HCT116 (cell line): ENCODE measurements around the gene HEG1. TPM values are rescaled to one million over a fixed set of nuclear protein-coding genes. Genes with fewer than 3 reads are reported as not detected.

Experiments
- ATAC-seq: fragments of 200-7000 bp; cut with Tn5 transposase; 2 replicates; pipeline ENCODE4 v1.9.1; 2020; ENCODE audit warnings: mild to moderate bottlenecking, moderate library complexity
- BruUV-seq: library from RNA; stranded (reverse); fragments of 400-500 nt; replicated peaks from 2 replicates; lab custom pipeline; 2021; lab: Mats Ljungman, UMichigan
- CTCF ChIA-PET: fragments of 300-600 bp; sonication (Branson Sonifier 250); formaldehyde crosslinking; loops from one replicate; lab custom pipeline; 2021; ENCODE audit warnings: antibody characterized with exemption; lab: Charles Lee
- POLR2A ChIA-PET: fragments of 300-600, 350-600 bp; sonication (Branson Sonifier 250); formaldehyde crosslinking; loops from one replicate; lab custom pipeline; 2021; ENCODE audit warnings: antibody characterized with exemption; lab: Charles Lee
- RAD21 ChIA-PET, 2 experiments: fragments of 300-600 bp; sonication (Branson Sonifier 250); formaldehyde crosslinking; loops; one replicate each; lab custom pipeline; 2023; ENCODE audit warnings: low total read pairs in 2 of 2; ENCODE audit not compliant: uncharacterized antibody in 2 of 2, unreplicated experiment in 2 of 2, low non-redundant PET in 1 of 2; lab: Charles Lee
- DNase-seq: peaks from one replicate; pipeline ENCODE4 v3.0.0-alpha.2; 2010; ENCODE audit warnings: low read depth, low spot score
- H2AFZ ChIP-seq: fragments of 200-600 bp; shearing (Covaris generic), sonication (generic); 2 replicates; pipeline ENCODE4 v1.6.1; 2017; ENCODE audit warnings: low read depth, mixed run types, mixed read lengths, antibody characterized with exemption, low read length; ENCODE audit not compliant: poor library complexity, severe bottlenecking
- H3K27ac ChIP-seq: 2 replicates; pipeline ENCODE4 v1.5.1; 2012; ENCODE audit warnings: low read depth, low read length
- H3K27me3 ChIP-seq: fragments of 200-600 bp; sonication (generic); 2 replicates; pipeline ENCODE4 v1.6.1; 2016; ENCODE audit warnings: mixed run types, low read length, mixed read lengths; ENCODE audit not compliant: insufficient read depth
- H3K36me3 ChIP-seq, 2 experiments: fragments of 200-500 bp in 1 of 2; fragments of 200-600 bp in 1 of 2; sonication (Bioruptor generic) in 1 of 2; sonication (generic) in 1 of 2; 2 replicates each; pipeline versions ENCODE4 v1.5.1 to v1.6.1; 2014 to 2016; ENCODE audit warnings: low read length in 2 of 2, inconsistent platforms in 1 of 2, mixed read lengths in 1 of 2, mixed run types in 1 of 2; ENCODE audit not compliant: insufficient read depth in 2 of 2, control insufficient read depth in 1 of 2
- H3K4me1 ChIP-seq, 2 experiments: fragments of 200-600 bp in 1 of 2; sonication (generic) in 1 of 2; 2 replicates each; pipeline versions ENCODE4 v1.5.1 to v1.6.1; 2012 to 2017; ENCODE audit warnings: low read length in 2 of 2, inconsistent platforms in 1 of 2, mild to moderate bottlenecking in 1 of 2, mixed read lengths in 1 of 2, mixed run types in 1 of 2, moderate library complexity in 1 of 2; ENCODE audit not compliant: insufficient read depth in 2 of 2, control insufficient read depth in 1 of 2
- H3K4me2 ChIP-seq: fragments of 200-600 bp; sonication (generic); 2 replicates; pipeline ENCODE4 v1.6.1; 2017; ENCODE audit warnings: mixed run types, low read length, mixed read lengths
- H3K4me3 ChIP-seq, 2 experiments: fragments of 200-600 bp in 1 of 2; sonication (generic) in 1 of 2; replicated peaks in 1 of 2; 2 replicates each; pipeline ENCODE4 v1.5.1; 2011 to 2016; ENCODE audit warnings: low read length in 2 of 2, control low read depth in 1 of 2, low read depth in 1 of 2, mild to moderate bottlenecking in 1 of 2, mixed read lengths in 1 of 2, mixed run types in 1 of 2
- H3K79me2 ChIP-seq: fragments of 200-600 bp; sonication (generic); 2 replicates; pipeline ENCODE4 v1.6.1; 2017; ENCODE audit warnings: mild to moderate bottlenecking, mixed run types, low read length, moderate library complexity, mixed read lengths; ENCODE audit not compliant: insufficient read depth
- H3K9ac ChIP-seq: fragments of 200-600 bp; sonication (generic); 2 replicates; pipeline ENCODE4 v1.6.1; 2016; ENCODE audit warnings: low read length, mixed read lengths
- H3K9me2 ChIP-seq: fragments of 200-600 bp; sonication (generic), shearing (Covaris generic); 2 replicates; pipeline ENCODE4 v1.6.1; 2017; ENCODE audit warnings: mixed run types, mild to moderate bottlenecking, moderate library complexity; ENCODE audit not compliant: insufficient read depth
- H3K9me3 ChIP-seq, 2 experiments: fragments of 200-500 bp in 1 of 2; fragments of 200-600 bp in 1 of 2; sonication (Bioruptor generic) in 1 of 2; sonication (generic) in 1 of 2; 2 replicates each; pipeline ENCODE4 v1.6.1; 2014 to 2017; ENCODE audit warnings: low read length in 2 of 2, mixed read lengths in 2 of 2, inconsistent platforms in 1 of 2, low read depth in 1 of 2, mild to moderate bottlenecking in 1 of 2, mixed run types in 1 of 2, moderate library complexity in 1 of 2; ENCODE audit not compliant: control insufficient read depth in 1 of 2, insufficient read depth in 1 of 2
- H4K20me1 ChIP-seq: fragments of 200-600 bp; sonication (generic), shearing (Covaris generic); 2 replicates; pipeline ENCODE4 v1.6.1; 2017; ENCODE audit warnings: mixed run types, mild to moderate bottlenecking, moderate library complexity; ENCODE audit not compliant: insufficient read depth
- CBX3 ChIP-seq: IDR thresholded peaks from 2 replicates; pipeline ENCODE4 v1.6.1; 2012; ENCODE audit warnings: low read depth
- CEBPB ChIP-seq: IDR thresholded peaks from 2 replicates; pipeline ENCODE4 v1.6.1; 2012; ENCODE audit warnings: low read depth
- CTCF ChIP-seq, 3 experiments: fragments of 200-600 bp in 1 of 3; sonication (generic) in 1 of 3; IDR thresholded peaks in 2 of 3; conservative IDR thresholded peaks in 1 of 3; 2 replicates each; pipeline ENCODE4 v1.5.1; 2012 to 2017; ENCODE audit warnings: low read depth in 2 of 3, low read length in 2 of 3, antibody characterized with exemption in 1 of 3, borderline replicate concordance in 1 of 3, control low read depth in 1 of 3, mild to moderate bottlenecking in 1 of 3, mixed read lengths in 1 of 3, mixed run types in 1 of 3, moderate library complexity in 1 of 3; ENCODE audit not compliant: insufficient read depth in 1 of 3
- EGR1 ChIP-seq: IDR thresholded peaks from 2 replicates; pipeline ENCODE4 v1.6.1; 2012; ENCODE audit warnings: low read depth
- EZH2 ChIP-seq: fragments of 200-600 bp; sonication (generic); IDR thresholded peaks from 2 replicates; pipeline ENCODE4 v1.6.1; 2017; ENCODE audit warnings: antibody characterized with exemption, mixed run types
- FOSL1 ChIP-seq: IDR thresholded peaks from 2 replicates; pipeline ENCODE4 v1.6.1; 2012; ENCODE audit warnings: low read depth
- JUND ChIP-seq: IDR thresholded peaks from 2 replicates; pipeline ENCODE4 v1.6.1; 2012
- MAX ChIP-seq: IDR thresholded peaks from 2 replicates; pipeline ENCODE4 v1.6.1; 2012
- POLR2A ChIP-seq: IDR thresholded peaks from 2 replicates; pipeline ENCODE4 v1.7.0; 2011; ENCODE audit warnings: borderline replicate concordance; ENCODE audit not compliant: insufficient read depth, insufficient read length; ENCODE audit errors: extremely low read depth
- POLR2AphosphoS5 ChIP-seq: IDR thresholded peaks from 2 replicates; pipeline ENCODE4 v1.6.1; 2011; ENCODE audit warnings: mild to moderate bottlenecking, low read depth, low read length, moderate library complexity
- REST ChIP-seq: IDR thresholded peaks from 2 replicates; pipeline ENCODE4 v1.6.1; 2012; ENCODE audit warnings: low read depth
- SIN3A ChIP-seq: IDR thresholded peaks from 2 replicates; pipeline ENCODE4 v1.6.1; 2012; ENCODE audit warnings: low read depth
- SP1 ChIP-seq: IDR thresholded peaks from 2 replicates; pipeline ENCODE4 v1.6.1; 2012; ENCODE audit warnings: low read depth
- TCF7L2 ChIP-seq: IDR thresholded peaks from 2 replicates; pipeline ENCODE4 v1.7.0; 2011; ENCODE audit warnings: borderline replicate concordance, inconsistent platforms; ENCODE audit not compliant: insufficient read depth, insufficient read length; ENCODE audit errors: extremely low read depth
- YY1 ChIP-seq: IDR thresholded peaks from 2 replicates; pipeline ENCODE4 v1.6.1; 2011; ENCODE audit warnings: low read length, low read depth, moderate library complexity, mild to moderate bottlenecking; ENCODE audit not compliant: insufficient replicate concordance; ENCODE audit errors: extremely low read depth
- ZFX ChIP-seq: fragments of 450-650 bp; IDR thresholded peaks from 2 replicates; pipeline ENCODE4 v1.6.1; 2017
- ZNF274 ChIP-seq: fragments of 200-500 bp; sonication (Bioruptor generic); IDR thresholded peaks from 2 replicates; pipeline ENCODE4 v1.6.1; 2014; ENCODE audit warnings: mild to moderate bottlenecking, low read depth, low read length, inconsistent platforms
- intact Hi-C: fragments of 100-400 bp; cut with micrococcal nuclease; formaldehyde crosslinking; loops from 2 replicates; pipeline ENCODE4 v1.10.0; 2022
- total RNA-seq: library from RNA; stranded (reverse); gene quantifications from one replicate; pipeline ENCODE4 v1.2.1, GENCODE V29; 2021; ENCODE audit not compliant: unreplicated experiment

Gene HEG1
- total RNA-seq, 1 experiment from 2014 or later = 2.6 TPM

GRCh38 chr3:124963755-124964154 is 92.0 kb downstream of the HEG1 start (continued):
- no peak for TF ChIP-seq EGR1
- no peak for TF ChIP-seq CBX3
- TF ChIP-seq FOSL1 = no peak
- no peak for TF ChIP-seq POLR2A
- no peak for TF ChIP-seq SIN3A
- TF ChIP-seq TCF7L2 = no peak

- H3K9ac ChIP-seq = no peak overlapping the region
- CTCF ChIA-PET = no interaction called here
- no peaks in the 10 kb centered on the region for H3K4me1 ChIP-seq
- H3K27me3 ChIP-seq = no peaks in the 10 kb centered on the region
- POLR2A ChIA-PET = no interaction called here
- no peaks in the 10 kb centered on the region for H3K36me3 ChIP-seq
- ATAC-seq (no peak), DNase-seq (no peak)
- H3K4me2 ChIP-seq = no peak overlapping the region
- RAD21 ChIA-PET = no interaction called here
- no peaks in the 10 kb centered on the region for H3K9me2 ChIP-seq
- TF ChIP-seq JUND (no peak), POLR2A (no peak), EZH2 (no peak), SP1 (no peak), EGR1 (no peak), REST (no peak), ZNF274 (no peak), CEBPB (no peak), TCF7L2 (no peak), ZFX (no peak), CBX3 (no peak), CTCF (IDR thresholded peaks at IDR 0.05 in 2 of 3, conservative IDR thresholded peaks at IDR 0.05 in 1 of 3; ENCODE audit: borderline replicate concordance in 1 of 3, insufficient read depth in 1 of 3, low read depth in 2 of 3, low read length in 2 of 3) (no peak), YY1 (no peak), SIN3A (no peak), MAX (no peak), POLR2AphosphoS5 (no peak)
- intact Hi-C loops = no loop called here
- H3K27ac ChIP-seq = no peak overlapping the region
- H3K9me3 ChIP-seq = no peaks in the 10 kb centered on the region
- no peaks in the 10 kb centered on the region for H4K20me1 ChIP-seq
- no TSS peak for BruUV-seq
- H3K4me3 ChIP-seq = no peak overlapping the region
- no peak overlapping the region for H2AFZ ChIP-seq
- no peaks in the 10 kb centered on the region for H3K79me2 ChIP-seq
These were observed 93.3 kb downstream of the HEG1 start for GRCh38 chr3:124962403-124962940.
